Stimulated activated CD4-positive, alpha-beta T cell treated with anti-CD3 and anti-CD28 coated beads, Interleukin-12 subunit alpha, Interleukin-12 subunit beta, amount 100 ng/mL, for 48 hours (primary cell): ENCODE measurements around the gene TENM3.
"Not testable (repeated sequence)": the region's sequence is repeated elsewhere in the genome, so short reads cannot be mapped to it uniquely, and the experiment has no call there.

Experiments
- DNase-seq, 3 donors: peaks; one replicate each; pipeline ENCODE4 v3.0.0-alpha.2; 2020; ENCODE audit warnings: low read depth in 2 of 3, low spot score in 1 of 3

Gene TENM3

DNA sequence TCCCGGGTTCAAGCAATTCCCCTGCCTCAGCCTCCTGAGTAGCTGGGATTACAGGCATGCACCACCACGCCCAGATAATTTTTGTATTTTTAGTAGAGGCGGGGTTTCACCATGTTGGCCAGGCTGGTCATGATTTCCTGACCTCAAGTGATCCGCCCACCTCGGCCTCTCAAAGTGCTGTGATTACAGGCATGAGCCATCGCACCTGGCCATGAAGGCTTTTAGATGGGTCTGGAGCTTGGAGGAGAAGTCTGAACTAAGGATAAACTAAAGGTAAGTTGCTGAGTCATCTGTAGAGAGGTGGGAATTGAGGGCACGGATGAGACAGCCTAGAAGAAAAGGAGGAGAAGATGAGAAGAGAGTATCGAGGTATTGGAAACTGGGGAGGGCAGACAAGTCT, at the start of gene TENM3:
Gene TENM3, plus strand, starts transcription at position 199 of the 400 bp plus-strand sequence. CDS start 80,619 bp downstream, outside the sequence.
- not testable (repeated sequence) for DNase-seq

DNA sequence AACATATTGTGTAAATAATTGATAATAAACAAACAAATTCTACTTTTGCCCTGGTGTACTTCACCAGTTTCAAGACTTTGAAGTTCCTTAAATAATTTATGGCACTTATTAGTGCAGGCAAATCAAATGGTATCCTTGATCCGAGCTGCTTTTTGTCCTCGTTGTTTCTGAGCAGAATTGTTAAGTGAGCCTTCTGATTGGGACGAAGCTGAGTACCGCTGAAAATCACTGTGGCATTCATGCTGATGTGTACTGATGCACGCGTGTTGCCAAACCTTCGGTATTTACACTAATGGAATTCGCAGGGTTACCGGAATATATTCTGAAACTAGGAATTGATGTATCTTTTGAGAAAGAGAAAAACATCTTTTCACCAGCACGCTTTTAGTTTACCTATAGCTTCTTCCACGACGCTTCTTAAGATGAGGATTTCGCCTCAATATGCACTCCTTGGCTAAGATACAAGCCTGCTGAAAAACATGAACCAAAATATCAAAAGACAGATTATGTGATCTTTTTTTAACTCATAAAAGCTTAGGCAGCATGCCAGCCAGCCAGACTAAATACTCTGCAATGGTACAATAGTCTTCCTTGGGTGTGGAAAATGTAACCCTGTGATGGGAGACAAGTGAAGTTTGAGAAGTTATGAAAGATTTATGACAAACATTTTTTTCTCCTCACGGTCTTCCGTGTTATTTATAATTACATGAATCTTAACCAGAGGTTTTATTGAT, 48.9 kb upstream of the TENM3 start:
- no peak for DNase-seq

DNA sequence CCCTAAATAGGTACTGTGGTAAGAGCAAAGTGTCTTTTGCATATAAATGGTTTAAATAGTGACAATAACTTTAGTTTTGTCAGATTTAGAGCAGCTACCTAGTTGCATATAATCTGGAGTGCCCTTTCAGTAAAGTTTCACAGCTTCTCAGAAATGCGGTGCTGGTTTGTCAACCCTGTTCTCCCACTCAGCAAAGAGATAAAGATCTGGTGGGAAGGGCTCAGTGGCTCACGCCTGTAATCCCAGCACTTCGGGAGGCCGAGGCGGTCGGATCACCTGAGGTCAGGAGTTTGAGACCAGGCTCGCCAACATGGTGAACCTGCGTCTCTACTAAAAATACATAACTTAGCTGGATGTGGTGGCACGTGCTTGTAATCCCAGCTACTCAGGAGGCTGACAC, 45.6 kb upstream of the TENM3 start:
- DNase-seq: no peak

DNA sequence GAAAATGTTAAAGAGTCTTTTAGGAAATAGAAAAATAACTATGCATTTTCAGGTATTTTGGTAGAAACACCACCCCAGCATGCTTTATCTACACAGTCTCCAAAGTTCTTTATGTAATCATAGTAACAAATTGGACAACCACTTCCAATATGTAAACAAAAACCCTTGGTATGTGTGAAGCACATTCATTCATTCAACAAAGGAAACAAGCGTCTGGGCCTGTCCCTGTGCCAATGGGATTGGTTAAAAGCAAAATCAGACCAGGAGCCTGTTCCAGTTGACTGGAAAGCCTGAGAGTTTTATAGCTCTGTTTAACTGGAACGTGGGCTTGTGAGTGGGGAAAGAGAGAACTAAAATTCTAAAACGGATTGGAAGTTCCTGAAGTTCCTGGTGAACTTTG, 41.3 kb upstream of the TENM3 start:
- DNase-seq: no peak

DNA sequence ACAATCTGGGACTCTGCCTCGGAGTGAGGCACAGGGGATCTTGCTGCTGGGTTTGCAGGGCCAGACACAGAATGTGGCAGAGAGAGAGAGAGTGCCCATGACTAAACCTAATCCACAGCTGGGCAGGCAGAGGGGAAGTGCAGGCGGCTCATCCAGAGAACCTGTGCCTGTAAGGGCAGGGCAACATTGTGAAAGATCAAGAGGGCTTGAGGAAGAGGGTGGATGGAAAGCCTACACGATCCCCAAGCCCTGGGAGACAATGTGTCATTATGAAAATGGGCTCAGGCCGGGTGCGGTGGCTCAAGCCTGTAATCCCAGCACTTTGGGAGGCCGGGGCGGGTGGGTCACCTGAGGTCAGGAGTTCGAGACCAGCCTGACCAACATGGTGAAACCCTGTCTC, 40.6 kb upstream of the TENM3 start:
- DNase-seq: no peak

DNA sequence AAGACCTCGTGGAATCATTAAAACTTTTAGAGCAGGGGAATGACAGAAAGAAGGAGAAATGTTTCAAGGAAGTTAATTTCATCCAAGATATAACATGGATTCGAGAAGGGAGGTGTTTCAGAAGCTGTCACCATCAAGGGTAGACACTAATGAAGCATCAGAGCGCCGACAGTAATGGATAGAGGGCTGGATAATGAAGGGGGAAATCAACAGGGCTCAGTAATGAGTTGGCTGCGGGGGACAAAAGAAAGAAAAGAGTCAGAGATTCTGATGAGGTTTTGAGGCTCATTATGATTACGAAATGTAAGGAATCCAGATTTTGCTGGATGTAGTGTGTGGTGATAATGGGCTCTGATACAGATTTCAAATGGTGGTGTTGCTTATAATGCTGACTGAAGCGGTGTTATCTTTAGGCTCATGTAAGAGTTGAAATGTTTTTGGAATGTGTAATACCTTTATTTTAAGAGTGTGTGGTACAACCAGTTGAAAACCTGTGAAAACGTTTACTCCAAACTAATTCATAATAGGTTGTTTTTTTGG, 39.3 kb upstream of the TENM3 start:
- DNase-seq: no peak

DNA sequence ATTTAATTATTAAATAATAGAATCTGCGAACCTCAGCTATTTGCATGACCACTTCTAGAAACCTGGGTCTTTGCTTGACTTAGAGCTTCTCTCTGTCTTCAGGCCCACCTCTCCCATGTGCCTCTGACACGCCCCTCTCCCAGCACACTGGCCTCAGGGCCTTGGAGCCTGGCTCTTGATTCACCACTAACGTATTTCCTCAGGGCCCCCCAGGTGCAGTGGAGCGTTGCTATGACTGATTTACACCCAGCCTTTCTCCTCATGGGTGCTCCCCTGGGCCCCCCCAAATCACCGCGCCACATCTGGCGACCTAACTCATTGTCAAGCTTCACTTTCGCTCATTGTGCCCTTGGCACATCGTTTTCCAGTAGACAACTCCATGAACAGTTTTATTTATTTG, 37.9 kb upstream of the TENM3 start:
- DNase-seq: no peak

DNA sequence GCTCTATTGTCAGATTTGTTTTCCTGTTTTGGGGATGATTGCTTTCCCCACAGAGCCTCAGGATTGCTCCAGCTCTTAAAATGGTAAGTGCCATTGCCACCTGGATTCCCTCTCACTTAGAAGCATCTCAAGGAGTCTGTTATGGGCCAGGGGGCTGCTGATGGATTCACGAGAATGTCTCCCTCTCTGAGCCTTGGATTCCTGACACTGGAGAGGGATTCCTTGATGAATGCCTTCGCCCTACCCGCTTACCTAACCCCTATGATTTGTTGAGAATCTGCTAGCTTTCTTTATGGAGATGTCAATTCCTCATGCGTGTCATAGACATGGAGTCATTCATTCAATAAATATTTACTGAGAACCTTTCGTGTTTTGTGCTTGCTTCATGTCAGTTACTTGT, 36.9 kb upstream of the TENM3 start:
- DNase-seq: no peak

DNA sequence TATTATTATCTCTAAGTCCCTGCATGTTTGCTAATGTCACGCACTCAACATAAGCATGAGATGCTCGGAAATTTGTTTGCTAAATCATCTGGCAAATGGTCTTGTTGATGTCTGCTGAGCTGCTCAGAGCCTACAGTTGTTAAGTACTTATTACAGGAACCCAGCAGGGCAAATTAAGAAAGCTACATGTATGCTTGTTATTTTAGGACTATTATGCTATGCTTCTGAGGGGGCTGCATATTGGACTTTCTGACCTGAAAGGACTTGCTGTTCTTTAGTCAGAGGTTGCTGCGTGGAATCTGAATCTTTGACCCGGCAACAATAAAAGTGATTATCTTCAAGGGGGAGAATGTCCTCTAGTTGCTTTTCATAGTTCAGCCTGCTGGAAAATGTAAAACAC, 36.3 kb upstream of the TENM3 start:
- DNase-seq: no peak

DNA sequence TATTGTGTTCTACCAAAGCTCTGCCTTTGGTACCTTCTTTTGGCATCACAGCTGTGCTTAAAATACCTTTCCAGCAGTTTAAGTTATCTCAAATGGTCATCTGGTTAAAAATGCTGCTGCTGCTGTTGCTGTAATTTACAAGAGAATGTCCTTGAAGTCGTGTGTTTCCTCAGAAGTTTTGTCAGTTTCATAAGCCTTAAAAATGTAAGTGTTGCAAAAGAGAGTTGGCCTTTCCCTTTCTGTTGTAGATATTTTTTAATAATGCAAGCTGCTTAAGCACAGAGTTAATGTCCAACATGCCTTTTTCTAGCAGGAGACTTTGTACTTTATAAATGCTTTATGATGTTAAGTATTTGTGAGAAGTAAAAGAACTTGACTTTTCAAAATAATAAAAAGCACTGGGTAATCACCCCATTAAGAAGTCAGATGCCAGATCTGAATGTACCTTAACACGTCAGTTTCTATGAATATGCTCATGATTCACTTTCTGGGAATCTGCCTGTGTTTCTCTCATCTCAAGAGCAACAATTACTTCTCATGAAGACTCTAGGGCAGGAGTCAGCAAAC, 35.3 kb upstream of the TENM3 start:
- no peak for DNase-seq

DNA sequence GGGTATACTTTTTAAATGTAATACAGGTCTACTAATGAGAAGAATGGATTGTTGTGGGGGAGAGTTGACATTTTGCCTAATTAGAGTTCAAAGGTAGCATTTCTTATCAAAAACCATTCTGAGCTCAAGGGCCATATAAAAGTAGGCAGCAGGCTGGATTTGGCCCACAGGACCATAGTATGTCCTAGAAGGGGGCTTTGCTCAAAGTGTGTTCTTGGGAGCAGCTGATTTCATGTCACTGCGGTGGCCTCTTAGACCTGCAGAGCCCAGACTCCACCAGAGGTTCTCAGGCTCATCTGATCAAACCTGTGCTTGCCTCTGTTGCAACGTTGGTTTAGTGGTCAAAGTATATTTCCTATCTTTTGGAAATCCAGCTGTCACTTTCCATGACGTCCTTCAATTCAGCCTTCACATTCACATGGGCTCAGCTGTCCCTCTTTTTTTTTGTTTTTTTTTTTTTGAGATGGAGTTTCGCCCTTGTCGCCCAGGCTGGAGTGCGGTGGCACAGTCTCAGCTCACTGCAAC, 34.6 kb upstream of the TENM3 start:
- DNase-seq: no peak

DNA sequence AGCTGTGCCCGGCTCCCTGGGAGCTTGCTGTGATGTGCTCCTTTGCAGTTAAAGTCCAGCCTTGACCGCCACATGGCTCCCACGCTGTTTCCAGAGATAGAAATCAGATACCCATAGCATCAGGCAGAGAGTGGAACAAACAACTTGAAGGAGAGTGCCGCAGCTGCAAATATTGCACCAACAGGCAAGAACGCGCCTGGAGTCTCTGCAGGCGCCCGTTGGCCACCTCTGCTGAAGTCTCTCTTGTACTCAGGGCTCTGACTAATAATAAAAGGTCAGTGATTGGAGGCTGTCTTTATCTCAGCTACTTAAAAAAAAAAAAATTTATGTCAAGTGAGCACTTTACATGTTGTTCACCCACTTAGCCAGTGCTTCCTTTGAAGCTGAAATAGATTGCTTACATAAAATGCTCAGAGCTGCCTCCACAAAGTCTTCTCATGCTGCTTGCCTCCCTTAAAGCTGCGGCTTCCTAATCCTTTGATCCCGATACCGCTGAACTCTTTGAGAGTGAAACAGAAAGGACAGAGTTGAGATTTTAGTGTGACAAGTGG, 30.9 kb upstream of the TENM3 start:
- no peak for DNase-seq

DNA sequence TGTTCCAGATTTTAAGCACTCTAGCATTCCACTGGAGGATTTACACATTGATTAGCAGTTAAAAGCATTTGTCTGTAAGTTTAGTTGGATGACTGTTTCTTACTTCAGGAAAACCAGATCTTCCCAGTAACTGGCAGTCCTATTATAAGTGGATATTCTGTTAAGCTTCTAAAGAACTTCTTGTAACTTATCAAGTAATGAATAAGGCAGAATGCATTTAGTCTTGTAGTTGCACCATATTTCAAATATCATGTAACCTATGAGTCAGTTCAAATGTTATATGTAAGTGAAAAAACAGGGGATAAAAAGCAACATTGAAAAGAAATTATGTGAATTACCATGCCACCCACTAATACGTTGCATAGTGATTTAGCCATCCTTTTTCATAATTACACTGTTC, 30.2 kb upstream of the TENM3 start:
- DNase-seq: no peak

DNA sequence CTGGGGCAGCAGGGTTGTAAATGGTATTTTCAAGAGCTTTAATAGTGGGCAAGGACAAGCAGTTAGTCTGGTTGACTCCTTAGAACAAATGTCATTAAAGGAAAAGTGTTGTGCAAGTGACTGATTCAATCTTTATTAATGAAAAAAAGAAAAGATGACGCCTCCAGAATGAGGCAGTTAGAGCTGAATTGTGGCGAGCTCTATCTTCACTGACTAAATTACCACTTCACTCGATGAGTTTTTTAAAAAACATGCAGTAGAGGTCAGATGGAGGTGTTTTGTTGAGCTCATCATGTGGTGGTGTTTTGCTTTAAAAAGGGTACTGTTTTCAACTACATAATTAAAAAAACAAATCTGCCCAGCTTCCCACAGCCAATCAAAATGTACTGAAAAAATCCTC, 28.1 kb upstream of the TENM3 start:
- no peak for DNase-seq

DNA sequence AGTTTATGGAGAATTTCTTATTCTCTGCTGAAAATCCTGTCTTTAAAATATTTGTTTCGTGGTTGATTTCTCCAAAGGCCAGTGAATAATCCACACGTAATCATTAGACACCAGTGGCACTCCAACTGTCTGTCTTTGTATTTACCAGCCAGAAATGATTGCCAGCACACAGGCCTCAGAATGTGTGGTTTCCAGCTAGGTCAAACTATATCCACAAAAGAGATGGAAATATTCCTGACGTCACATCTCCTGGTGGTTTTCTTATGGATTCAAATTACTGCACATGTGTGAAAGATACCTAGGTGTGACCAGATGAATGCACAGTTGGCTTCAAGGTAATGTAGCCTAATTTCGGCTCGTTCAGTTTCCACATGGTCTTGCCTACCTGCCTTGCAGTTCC, 27.2 kb upstream of the TENM3 start:
- DNase-seq: no peak

DNA sequence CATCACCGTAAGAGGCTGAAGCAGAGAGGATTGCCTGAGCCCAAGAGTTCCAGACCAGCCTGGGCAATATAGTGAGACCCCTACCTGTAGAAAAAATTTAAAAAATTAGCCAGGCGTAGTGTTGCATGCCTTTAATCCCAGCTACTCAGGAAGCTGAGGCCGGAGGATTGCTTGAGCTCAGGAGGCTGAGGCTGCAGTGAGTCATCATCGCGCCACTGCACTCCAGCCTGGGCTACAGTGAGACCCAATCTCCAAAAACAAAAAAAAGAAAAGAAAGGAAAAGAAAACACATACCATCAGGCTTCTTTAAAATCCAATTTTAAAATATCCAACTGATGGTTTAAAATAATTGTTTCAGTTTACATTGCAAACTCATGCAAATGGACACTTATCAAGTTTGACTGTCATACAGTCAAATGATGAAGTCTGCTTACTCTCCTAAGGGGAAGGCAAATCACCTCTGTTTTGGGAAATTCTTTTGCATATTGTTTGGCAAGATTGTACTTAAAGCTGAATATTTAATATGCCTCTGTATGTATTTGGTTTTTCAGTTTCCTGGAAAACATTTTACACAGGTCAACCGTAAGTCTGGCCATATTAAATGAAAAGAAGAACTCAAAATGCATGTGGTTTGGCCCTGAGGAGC, 23.7 kb upstream of the TENM3 start:
- DNase-seq: no peak

DNA sequence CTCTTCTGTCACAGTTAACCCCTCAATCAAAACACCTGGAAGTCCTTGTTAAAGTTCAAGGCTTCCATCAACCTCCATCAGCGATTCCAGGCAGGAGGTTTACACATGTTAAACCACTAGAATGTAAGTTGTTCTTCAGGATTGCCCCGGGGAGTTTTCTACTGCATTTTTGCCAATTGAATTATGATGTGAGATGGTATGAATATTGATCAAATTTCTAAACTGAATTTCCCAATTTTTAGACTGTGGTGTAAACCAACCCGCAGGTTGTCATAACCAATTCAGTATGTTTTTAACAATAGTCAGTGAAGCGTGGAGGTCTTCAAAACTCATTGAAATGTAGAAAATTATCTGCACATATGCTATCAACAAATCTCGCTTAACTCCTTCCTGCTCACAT, 21.2 kb upstream of the TENM3 start:
- DNase-seq: no peak

DNA sequence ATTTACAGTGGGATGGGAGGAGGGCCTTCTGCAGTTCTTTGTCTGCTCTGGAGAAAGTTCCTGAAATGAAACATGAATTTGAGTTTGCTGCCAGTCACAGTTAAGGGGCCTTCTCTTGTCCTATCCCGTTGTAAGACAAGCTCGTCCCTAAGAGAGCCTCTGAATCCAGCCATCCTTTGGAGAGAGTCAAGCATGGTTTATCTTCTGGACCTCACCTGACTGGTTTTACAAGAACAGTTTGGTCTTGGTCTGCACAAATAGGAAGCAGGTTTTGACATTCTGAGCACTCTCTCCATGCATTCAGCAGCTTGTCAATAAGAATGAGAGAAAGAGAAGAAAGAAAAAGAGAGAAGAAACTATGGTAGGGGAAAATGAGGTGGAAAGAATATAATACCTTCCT, 20.4 kb upstream of the TENM3 start:
- DNase-seq: no peak

DNA sequence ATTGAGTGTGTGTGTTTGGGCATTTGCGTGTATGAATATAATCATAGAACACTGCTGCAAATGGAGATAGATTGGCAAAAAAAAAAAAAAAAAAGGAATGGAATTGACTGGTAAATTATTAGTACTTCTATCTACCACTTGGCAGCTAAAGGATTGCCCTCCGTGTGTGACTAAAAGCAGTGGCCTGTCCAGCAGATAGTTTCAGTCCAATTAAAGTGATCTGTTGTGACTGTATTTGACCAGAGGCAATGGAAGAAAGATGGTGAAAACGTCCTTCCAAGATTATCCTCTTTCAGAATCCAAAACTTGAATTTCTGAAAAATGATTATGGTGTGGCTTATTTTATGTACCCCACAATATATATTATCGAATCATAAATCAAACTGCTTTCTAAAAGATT, 19.5 kb upstream of the TENM3 start:
- no peak for DNase-seq

DNA sequence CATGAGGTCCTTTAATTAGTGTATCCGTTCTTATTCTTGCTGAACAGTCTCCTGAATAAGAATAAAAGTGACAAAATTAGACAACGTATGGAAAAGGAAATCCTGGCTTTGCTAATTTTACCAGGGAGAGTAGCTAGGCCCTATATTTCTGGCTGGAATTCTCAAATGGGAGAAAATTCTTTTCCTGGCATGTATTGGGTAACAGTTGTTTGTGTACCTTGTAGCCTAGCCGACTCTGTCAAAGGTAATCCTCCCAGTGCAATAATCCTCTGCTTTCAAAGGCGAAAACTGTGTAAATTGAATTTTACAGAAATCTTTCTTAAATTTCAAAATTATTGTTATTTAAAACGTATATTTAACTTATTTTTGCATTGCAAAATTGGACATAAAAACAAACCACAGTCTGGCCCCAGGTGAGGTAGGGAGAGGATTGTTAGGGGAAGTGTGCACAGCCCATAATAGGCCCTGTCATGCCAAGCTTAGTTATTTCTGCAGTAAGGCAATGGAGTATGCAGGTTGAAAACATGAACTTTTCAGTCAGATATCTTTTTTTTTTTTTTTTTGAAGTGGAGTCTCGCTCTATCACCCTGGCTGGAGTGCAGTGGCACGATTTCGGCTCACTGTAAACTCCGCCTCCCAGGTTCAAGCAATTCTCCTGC, 18.9 kb upstream of the TENM3 start:
- DNase-seq: no peak

DNA sequence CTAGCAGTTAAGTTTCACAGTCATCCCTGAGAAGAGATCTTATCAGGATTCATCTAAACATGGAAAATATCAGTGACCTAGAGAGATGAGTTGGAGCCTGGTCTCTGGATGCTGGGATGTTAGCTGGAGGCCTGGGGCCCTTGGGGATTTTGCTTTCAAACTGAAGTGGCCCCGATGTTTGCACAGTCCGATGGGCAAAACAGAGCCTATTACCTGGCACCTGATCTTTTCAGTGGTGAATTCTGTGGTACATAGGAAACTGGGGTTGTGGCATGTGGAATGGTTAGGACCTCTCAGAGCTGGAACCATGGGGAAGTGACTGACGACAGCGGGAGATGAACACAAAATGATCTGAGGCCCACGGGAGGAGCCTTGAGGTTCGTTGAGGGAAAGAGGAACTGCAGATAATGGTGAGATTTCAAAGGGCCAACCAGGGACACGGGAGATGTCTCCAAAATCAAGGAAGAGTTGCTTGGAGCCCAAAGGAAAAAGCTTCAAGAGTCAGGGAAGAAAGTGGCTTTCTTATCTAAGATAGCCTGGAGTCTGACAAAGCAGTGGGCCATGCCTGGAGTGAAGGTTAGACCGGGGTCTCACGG, 17.8 kb upstream of the TENM3 start:
- no peak for DNase-seq
